GM12872 (cell line): Measurements from ENCODE around the gene ITPR1.

Source experiments
- TF ChIP-seq, protein P1 (sequence below): IDR thresholded peaks from 3 replicates; pipeline ENCODE4 v1.5.1; 2011; ENCODE audit warnings: low read depth, mild to moderate bottlenecking, low read length, moderate library complexity; ENCODE audit not compliant: insufficient read depth

Gene ITPR1

DNA sequence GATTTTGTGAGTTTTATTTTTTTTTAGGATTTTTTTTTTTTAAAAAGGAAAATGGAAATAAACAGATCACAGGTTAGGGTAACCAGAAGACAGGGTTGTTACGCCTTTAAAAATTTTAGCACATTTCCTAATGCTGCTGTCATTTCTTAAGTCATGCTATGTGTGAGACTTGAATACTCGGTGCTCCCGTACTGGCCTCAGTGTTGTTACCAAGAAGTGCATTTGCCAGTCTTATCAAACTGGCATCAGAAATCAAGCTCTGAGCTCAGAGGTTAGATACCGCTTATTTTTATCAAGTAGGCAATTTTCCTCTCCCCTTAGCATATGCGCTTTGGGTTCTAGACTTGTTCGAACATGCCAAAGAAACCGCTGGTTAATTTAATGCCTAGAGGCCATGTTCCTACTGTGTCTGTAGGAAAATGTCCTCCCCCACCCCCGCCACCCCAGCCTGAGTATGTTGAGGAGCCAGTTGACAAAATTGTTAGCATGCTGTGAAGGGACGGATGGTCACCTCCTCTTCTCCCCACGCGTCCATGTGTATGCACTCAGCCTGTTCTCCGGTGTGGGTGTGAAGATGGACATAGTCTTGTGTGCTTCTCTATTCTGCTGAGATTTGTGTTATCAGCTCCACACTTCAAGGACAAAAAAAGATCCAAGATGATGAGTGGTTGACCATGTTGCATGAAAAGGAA, 88.9 kb downstream of the ITPR1 start:
- TF ChIP-seq, protein P1, sequence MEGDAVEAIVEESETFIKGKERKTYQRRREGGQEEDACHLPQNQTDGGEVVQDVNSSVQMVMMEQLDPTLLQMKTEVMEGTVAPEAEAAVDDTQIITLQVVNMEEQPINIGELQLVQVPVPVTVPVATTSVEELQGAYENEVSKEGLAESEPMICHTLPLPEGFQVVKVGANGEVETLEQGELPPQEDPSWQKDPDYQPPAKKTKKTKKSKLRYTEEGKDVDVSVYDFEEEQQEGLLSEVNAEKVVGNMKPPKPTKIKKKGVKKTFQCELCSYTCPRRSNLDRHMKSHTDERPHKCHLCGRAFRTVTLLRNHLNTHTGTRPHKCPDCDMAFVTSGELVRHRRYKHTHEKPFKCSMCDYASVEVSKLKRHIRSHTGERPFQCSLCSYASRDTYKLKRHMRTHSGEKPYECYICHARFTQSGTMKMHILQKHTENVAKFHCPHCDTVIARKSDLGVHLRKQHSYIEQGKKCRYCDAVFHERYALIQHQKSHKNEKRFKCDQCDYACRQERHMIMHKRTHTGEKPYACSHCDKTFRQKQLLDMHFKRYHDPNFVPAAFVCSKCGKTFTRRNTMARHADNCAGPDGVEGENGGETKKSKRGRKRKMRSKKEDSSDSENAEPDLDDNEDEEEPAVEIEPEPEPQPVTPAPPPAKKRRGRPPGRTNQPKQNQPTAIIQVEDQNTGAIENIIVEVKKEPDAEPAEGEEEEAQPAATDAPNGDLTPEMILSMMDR, result no peak

DNA sequence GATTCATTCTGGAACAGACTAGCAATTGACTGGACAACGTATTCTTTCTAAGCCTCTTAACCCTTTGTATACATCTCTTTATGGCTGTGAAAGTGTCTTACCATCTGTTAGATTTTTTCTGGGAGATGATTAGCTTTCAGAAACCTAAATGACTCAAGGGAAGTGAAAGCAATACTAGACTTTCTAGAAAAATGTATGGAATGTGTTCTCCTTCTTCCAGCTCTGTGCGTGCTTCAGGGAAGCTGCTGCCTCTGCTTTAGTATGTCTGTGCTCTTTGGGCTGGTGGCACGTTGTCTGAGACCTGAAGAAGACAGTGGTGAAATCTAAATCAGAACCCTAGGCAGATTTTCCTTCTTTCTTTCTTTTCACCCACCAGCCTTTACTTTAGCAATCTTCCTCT, 89.5 kb downstream of the ITPR1 start:
- TF ChIP-seq, protein P1, result no peak

DNA sequence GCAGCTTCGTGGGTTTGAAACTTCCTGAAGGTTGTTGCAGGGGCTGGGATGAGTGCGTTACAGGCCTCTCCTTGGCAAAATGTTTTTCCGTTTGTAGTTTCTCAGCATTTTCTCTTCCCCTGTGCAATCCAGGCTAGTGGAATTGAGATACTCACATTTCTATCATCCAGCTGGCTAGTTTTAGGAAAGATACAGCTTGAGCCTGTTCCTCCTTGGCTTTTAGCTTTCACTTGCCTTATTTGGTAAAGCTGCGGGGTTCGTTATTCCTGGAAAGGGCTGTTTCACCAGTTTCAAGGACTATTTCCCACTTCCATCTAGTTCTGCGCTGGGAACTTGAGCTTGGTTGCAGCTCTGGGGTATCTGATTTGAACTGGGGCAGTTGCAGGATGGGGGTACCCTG, 90.3 kb downstream of the ITPR1 start:
- TF ChIP-seq, protein P1, result no peak

DNA sequence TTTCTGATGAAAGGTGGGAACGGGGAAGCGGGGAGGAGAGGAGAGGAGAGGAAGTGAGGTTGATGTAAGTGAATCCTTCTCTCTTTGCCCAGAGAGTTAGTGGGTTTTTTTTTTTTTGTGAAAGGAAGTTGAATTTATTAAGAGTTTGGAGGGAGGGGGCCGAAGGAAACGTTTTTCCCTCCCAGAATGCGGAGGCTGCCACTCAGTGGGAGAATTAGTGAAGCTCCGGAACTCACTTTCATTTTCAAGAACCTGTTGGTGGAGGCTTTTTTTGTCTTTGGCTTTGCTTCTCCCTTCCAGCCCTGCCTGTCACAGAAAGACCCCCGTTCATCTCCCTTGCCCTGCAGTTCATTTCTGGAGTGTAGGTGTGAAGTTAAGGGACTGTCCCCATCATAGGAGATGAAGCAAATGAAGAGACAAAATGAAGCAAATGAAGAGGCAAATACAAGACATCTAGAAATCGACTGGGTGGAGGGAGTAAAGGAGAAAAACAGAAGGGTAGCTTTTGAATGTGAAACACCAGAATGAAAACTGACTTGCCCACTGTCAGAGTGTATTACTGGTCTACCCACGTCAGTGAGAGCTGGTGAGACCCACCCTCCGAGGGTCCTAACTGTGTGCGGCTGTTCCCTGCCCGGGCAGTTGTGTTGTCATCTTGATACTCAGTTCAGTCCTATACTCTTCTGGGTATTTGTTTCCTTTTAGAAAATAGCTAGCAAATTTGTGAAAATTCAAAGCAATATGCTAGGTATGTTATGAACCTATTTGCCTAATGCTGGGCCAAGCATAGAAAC, 91.5 kb downstream of the ITPR1 start:
- TF ChIP-seq, protein P1, result no peak

DNA sequence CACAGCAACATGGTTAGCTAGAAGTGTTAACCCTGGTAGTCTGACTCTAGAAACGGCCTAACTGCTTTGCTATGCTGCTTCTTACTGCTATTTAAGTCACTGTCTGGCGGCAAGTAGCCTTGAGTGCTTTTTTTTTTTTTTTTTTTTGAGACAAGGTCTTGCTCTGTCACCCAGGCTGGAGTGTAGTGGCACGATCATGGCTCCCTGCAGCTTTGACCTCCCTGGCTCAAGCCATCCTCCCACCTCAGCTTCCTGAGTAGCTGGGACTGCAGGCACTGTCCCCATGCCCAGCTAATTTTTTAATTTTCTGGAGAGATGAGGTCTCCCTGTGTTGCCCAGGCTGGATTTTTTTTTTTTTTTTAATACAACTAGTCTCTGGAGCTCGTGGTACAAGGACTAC, 93.2 kb downstream of the ITPR1 start:
- TF ChIP-seq, protein P1, result no peak

DNA sequence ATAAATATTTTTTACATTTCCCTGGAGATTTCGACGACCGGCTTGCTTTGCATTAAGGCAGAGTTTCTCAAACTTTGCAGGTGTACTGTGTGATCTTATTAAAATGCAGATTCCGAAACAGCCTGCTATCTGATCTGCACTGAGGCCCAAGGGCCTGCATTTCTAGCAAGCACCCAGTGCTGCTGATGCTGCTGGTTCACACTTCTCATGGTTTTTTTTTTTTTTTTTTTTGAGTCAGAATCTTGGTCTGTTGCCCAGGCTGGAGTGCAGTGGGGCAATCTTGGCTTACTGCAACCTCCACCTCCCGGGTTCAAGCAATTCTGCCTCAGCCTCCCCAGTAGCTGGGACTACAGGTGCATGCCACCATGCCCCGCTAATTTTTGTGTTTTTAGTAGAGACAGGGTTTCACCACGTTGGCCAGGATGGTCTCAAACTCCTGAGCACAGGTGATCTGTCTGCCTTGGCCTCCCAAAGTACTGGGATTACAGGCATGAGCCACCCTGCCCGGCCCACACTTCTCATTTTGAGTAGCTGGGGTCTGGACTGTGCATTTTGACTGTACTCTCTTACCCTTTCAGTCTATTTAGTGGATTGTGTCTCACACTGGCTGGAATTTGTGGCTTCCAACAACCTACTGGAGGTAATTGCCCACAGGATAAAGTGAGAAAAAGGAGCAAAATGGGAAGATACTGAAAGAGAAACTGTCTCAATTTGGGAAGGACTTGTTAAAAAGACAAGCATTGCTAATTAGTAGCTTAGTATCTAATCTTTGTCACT, 94.1 kb downstream of the ITPR1 start:
- TF ChIP-seq, protein P1, result no peak

DNA sequence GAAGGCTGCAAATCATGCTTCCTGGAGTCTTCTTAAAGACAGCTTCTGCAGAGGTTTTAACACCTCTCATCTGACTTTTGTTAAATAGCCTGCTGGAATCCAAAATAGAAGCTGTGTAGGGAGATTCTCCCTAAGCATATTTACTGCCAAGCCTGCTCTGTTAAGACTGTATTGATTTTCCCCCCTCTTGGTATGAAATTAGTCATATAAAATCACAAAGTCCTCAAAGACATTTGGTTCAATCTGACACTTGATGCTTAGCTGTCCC, 94.6 kb downstream of the ITPR1 start:
- TF ChIP-seq, protein P1, result no peak
